Measurements from ENCODE around the gene NCOR2. TPM values are rescaled to one million over a fixed set of nuclear protein-coding genes. Genes with fewer than 3 reads are reported as not detected.

NCOR2 gene
- 10 to 100 TPM; 38.1 to 87.5 (median 45.0) TPM for total RNA-seq
- long read RNA-seq = 0 reads

DNA sequence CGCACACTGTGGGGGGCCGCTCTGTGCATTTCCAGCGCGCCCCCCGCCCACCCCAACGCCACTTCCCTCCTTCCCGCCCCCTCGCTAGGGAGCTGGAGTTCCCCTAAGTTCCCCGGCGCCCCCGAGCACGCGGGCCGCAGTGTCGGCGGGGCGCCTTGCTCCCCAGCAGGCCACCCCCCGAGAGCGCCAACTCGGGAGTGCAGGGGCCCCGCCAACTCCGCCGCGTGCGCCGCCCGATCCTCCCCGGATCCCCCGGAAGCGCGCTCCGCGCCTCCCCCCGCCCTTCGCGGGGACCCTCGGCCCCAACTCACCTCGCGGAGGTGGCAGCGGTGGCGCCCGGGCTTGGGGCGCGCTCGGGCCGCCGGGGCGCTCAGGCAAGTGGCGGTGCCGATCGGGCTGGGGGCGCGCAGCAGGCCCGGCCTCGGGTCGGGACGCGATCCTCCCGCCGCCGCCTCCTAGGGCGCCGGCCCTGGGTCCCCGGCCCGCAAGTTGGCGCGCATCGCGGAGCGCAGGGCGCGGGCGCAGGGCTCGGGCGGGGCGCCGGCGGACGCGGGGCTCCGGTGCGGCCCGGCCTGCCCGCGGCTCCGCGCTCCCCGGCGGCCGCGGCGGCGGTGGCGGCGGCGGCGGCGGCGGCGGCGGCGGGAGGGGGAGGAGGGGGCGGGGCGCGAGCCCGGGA, at the start of gene NCOR2:
NCOR2 (minus strand) TSS at position 616 of the 676 bp plus-strand sequence. CDS start 72,361 bp downstream, outside the sequence.
- TF ChIP-seq POLR2A (IDR thresholded peaks at IDR 0.05) = no peak
- TF ChIP-seq, protein P1, sequence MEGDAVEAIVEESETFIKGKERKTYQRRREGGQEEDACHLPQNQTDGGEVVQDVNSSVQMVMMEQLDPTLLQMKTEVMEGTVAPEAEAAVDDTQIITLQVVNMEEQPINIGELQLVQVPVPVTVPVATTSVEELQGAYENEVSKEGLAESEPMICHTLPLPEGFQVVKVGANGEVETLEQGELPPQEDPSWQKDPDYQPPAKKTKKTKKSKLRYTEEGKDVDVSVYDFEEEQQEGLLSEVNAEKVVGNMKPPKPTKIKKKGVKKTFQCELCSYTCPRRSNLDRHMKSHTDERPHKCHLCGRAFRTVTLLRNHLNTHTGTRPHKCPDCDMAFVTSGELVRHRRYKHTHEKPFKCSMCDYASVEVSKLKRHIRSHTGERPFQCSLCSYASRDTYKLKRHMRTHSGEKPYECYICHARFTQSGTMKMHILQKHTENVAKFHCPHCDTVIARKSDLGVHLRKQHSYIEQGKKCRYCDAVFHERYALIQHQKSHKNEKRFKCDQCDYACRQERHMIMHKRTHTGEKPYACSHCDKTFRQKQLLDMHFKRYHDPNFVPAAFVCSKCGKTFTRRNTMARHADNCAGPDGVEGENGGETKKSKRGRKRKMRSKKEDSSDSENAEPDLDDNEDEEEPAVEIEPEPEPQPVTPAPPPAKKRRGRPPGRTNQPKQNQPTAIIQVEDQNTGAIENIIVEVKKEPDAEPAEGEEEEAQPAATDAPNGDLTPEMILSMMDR (IDR thresholded peaks at IDR 0.05) = peak in 1 of 4 donors; percentile 2
- Histone ChIP-seq H3K36me3 (no peaks in the 10 kb centered on the region), H3K4me3 (peak within 1 kb of the TSS; percentile 86 to 97 (median 88)), H3K27ac (peak within 1 kb of the TSS; percentile 90 to 96 (median 93)), H3K9me3 (no peaks in the 10 kb centered on the region), H3K27me3 (no peaks in the 10 kb centered on the region), H3K4me1 (peaks cover 0 to 23% (median 5%) of the 10 kb centered on the region in 4 donors)
- DNase-seq (peak in 2 of 3 donors; percentile 51 to 59), ATAC-seq (peak in 3 of 4 donors; percentile 0 to 4 (median 3))
- intact Hi-C loops (cut with DNase I) = loop anchor here in 1 of 2 donors (10.0 kb wide), 1 partner anchor 198 kb away; no protein-coding TSS in a partner anchor
- WGBS (ENCODE audit: insufficient coverage, low coverage, low lambda C conversion rate, missing lambda C conversion rate) = 0% methylated on average over 4 of the region's 106 CpGs

DNA sequence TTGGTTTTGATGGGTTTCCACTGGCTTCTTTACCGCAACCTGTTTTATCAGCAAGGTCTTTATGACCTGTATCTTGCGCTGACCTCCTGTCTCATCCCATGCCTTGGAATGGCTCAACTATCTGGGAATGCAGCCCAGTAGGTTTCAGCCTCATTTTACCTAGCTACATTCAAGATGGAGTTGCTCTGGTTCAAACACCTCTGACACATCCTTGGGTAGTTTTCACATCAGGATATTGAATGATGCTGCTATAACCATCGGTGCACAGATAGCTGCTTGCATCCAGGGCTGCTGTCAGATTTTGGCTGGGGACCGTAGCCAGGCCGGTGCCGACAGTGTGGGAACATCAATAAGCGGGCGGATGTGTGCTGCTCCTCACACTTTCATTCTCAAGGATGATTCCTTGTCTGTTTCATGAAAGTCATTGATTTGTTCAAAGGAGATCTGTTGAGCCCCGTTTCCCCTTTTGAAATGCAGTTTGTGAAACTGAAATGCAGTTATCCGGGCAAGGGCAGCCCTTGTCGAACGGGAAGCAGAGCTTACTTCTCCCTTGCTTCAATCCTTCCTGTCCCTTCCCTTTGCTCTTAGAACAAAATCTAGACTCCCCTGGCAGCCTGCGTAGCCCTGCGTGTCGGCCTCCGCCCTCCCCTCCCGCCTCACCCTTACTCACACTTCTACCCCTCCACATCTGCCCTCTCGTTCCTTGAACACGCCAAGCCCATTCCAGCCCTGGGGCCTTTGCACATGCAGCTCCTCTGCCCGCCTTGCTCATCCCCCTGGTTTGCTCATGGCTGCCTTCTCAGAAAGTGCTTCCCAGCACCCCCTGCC, 49.2 kb upstream of the NCOR2 start:
- no peaks in the 10 kb centered on the region for H3K36me3 ChIP-seq
- H3K4me3 ChIP-seq = no peak overlapping the region
- DNase-seq (no peak), ATAC-seq (peak; percentile 26 to 56 (median 36))
- H3K4me1 ChIP-seq = no peaks in the 10 kb centered on the region
- no peak overlapping the region for H3K27ac ChIP-seq
- intact Hi-C loops (cut with DNase I) = no loop called here
- WGBS (ENCODE audit: insufficient coverage, low coverage, low lambda C conversion rate, missing lambda C conversion rate) = 65% methylated on average over 17 of the region's 20 CpGs
- H3K27me3 ChIP-seq = no peaks in the 10 kb centered on the region
- no peaks in the 10 kb centered on the region for H3K9me3 ChIP-seq
- no peak for TF ChIP-seq POLR2A (IDR thresholded peaks at IDR 0.05)
- TF ChIP-seq, protein P1 (IDR thresholded peaks at IDR 0.05) = no peak

DNA sequence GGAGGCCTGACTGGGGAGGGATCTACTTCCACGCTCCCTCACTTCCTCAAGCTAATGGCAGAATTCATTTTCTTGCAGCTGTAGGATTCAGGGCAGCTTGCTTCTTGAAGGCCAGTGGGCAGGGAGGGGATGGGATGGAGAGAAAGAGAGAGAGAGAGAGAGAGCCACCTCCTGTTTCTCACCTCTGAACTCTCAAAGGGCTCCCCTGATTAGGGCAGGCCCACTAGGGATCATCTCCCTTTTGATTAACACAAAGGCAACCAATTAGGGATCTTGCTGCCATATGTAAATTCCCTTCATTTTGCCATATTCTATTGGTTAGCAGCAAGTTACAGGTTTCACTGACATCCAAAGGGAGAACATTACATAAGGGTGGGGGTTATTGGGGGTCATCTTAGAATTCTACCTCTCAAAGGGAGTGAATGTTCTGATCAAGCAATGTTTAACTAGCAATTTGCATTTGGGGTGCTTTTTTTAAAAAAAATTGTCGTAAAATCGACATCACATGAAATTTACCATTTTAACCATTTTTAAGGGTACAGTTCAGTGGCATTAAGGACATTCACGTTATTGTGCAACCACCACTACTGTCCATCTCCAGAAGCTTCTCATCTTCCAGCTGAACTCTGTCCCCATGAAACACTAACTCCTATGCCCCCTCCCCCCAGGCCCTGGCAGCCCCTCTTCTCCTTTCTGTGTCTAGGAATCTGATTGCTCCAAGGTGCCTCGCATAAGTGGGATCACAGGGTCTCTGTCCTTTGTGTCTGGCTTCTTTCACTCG, 47.3 kb upstream of the NCOR2 start:
- 66% methylated on average over 5 of the region's 6 CpGs for WGBS (ENCODE audit: insufficient coverage, low coverage, low lambda C conversion rate, missing lambda C conversion rate)
- peak in 2 of 4 donors; percentile 21 to 48 for ATAC-seq
- no peaks in the 10 kb centered on the region for H3K4me1 ChIP-seq
- H3K27me3 ChIP-seq = no peaks in the 10 kb centered on the region
- H3K36me3 ChIP-seq = no peaks in the 10 kb centered on the region
- intact Hi-C loops (cut with DNase I) = no loop called here
- no peaks in the 10 kb centered on the region for H3K9me3 ChIP-seq
- DNase-seq = no peak
- no peak overlapping the region for H3K27ac ChIP-seq
- H3K4me3 ChIP-seq = no peak overlapping the region
- TF ChIP-seq POLR2A (IDR thresholded peaks at IDR 0.05) = no peak
- TF ChIP-seq, protein P1 (IDR thresholded peaks at IDR 0.05) = no peak

DNA sequence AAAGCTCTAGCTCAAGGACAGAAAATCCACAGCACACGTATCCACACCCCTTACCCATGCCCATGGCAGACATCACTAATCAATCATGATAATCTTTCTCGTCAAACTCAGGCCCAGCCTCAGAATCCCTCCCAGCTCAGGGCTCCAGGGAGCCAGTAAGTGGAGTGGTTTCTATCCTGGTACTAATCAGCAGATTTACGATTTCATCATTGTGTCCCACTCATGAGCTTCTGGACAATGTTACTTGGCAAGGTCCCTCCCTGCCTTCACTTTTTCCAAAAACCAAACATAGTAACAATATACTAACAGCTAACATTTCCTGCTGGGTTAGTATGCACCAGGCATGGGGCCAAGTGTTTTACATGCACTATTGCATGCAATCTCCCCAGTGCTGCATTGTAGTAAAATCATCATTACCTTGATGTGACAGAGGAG, 45.8 kb upstream of the NCOR2 start:
- no peak overlapping the region for H3K4me3 ChIP-seq
- H3K27me3 ChIP-seq = no peaks in the 10 kb centered on the region
- no peak for DNase-seq
- intact Hi-C loops (cut with DNase I) = no loop called here
- no peak for ATAC-seq
- H3K9me3 ChIP-seq = no peaks in the 10 kb centered on the region
- WGBS (ENCODE audit: insufficient coverage, low coverage, low lambda C conversion rate, missing lambda C conversion rate) = 63% methylated on average over 3 of the region's 3 CpGs
- TF ChIP-seq, protein P1 (IDR thresholded peaks at IDR 0.05) = no peak
- TF ChIP-seq POLR2A (IDR thresholded peaks at IDR 0.05) = no peak
- H3K4me1 ChIP-seq = peaks cover 0 to 8% (median 0%) of the 10 kb centered on the region in 4 donors
- no peaks in the 10 kb centered on the region for H3K36me3 ChIP-seq
- no peak overlapping the region for H3K27ac ChIP-seq

Measured in right lobe of liver (tissue), 6 donors.